ENCODE results near the gene MTA2.

Gene MTA2

GRCh38 chr11:62612366-62613290 lies 11.0 kb upstream of the MTA2 start, which contains the start of the genes EML3 and ROM1:
TSS of gene EML3 (minus strand) at chr11:62612775. CDS start at chr11:62612457, 318 bp downstream.
TSS of gene ROM1 (plus strand) at chr11:62613257. CDS start at chr11:62613282, 25 bp downstream.
- DNase-seq, result no peak

DNA sequence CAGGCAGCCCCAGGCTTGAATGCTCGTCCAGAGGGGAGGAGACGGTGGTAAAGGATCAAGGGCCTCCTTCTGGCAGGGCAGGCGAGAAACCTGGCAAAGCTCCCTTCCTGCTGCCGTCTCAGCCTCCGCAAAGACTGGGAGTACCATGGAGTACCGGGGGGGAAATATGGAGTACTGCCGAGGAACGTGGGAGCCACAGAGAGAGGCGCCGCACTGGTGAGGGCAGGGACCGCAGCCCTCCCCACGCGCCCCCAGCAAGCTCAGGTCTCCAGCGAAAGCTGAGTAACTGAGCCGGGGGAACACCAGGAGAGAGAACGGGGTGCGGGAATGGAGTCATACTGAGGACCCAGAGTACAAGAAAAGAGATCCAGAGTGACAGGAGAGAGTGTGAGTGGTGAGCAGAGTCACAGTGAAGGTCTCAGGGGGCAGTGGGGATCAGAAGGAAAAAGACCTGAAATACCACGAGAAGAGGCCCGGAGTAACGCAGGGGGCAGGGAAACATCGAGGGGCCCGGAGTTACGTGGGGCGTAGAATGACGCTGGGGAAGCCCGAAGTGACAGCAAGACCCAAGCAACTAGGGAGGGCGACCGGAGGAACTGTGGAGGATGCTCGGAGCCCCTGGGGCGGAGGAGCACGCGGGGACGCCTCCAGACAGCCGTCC lies 10.2 kb upstream of the MTA2 start:
- DNase-seq, result no peak

DNA sequence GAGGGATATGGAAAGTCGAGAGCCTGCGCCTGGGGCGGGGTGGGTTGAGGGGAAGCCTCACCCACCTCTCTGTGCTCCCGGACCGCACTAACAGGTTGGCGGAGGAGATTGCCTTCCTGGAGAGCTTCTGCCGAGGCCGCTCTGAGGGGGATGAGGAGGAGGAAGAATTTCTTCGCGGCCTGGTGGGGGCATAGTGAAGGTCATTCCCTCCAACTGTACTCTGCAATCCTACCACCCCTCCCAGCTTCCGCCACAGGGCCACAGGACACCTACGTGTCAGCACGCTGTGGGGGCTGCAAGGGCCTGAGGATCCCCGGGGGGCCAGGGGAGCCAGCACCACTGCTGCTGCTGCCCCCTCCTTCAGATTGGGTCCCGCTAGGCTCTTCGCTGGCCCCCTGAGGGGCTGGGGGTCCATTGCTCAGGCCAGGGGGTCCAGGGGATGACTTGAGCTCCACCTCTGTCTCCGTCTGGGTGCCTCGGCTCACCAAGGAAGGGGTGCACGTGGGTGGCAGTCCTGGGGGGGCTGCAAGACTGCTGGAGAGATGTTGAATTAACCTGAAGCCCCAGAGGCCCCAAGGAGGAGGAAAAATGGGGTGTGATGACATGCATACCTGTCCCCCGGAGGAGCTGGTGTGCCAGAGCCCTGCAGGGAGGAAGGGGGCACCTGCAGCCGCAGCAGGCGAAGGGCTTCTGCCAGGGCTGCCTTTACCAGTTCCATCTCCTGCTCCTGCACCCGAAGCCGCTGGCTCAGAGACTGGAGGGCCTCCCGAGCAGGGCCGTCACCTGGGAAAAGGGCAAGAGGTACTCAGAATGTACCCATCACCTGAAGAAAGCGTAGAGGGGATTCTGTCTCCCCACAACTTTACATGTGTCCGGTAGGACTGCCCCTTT lies 9.4 kb upstream of the MTA2 start:
- no peak for DNase-seq

DNA sequence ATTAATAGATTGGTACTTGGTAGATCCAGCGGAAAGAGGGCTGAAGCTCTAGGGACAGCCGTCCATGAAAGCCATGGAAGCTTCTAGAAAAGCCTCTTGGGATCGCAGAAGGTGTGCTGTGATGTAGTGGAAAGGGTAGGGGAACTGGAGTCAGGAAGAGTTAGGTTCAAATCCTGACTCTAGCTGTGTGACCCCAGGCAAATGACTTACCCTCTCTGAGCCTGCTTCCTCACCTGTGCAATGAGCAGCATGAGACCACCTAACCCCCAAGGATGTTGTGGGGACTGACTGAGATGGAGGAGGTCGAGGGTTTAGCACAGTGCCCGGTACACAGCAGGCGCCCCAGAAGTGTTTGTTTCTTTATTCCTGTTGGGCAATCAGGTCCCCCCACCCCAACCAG lies 8.7 kb upstream of the MTA2 start:
- DNase-seq, result no peak

GRCh38 chr11:62608776-62609175 lies 7.1 kb upstream of the MTA2 start:
- no peak for DNase-seq

- no peak for DNase-seq
These were observed 6.0 kb upstream of the MTA2 start for GRCh38 chr11:62607714-62608113.

DNA sequence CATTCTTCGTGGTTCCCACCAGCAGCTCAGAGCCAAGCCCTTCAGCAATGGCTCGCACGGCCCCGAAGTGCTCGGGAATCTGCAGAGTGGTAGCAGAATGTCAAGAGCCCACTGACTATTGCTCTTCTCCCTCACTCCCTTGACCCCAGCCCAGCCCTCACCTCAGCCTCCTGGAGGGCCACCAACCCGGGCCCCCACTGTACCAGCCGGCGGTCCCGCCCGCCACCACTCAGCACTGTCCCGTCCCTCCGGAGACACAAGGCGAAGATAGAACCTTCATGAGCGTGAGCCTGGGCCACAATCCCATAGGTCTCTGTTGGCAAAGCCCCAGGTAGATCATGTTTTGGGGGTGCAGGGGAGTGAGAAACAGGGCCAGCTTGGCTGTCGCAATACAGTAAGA lies 4.2 kb upstream of the MTA2 start:
- DNase-seq, result no peak

DNA sequence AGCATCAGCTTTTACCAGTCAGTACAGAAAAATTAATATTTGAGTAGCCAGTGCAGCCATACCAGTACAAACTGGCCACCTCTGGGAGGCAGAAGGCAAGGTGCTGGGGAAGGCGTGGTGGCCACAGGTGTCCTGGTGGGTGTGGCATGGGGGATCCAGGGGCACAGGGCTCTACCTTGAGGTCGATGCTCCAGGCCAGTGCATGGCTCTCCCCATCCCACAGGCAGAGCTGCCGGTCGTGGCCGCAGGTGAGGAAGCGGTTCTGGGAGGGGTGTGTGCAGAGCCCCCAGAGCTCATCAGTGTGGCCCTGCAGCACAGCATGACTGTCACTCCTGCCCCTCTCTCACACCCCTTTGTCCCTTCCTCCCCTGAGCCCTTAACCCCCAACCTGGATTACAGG lies 3.8 kb upstream of the MTA2 start:
- no peak for DNase-seq

- DNase-seq, result no peak
These were observed 2.9 kb upstream of the MTA2 start for GRCh38 chr11:62604460-62605120.

DNA sequence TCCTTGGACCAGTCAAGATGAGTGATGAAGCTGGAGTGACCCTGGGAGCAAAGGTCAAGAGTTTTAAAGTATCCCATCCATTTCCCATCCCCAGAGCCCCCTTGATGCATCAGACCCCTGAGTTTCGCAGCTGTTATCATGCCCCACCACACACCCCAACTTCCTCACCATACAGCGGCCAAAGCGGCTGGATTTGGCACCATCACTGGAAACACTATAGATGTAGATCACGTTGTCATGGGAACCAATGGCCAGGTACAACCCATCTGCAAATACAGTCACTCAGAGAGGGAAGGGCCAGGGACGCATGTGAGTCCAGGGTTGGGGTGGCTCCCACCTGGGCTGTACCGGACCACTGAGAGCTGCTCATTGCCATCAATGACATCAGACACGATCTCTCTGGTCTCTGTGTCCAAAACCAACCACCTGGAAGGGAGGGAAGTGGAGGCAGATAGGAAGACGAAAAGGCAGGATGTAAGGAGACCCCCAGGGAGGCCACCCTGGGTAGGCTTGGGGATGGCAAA lies 2.2 kb upstream of the MTA2 start:
- DNase-seq, result no peak

GRCh38 chr11:62603072-62603408 lies 1.4 kb upstream of the MTA2 start:
- DNase-seq, result no peak

- DNase-seq, result no peak
These were observed 741 bp upstream of the MTA2 start for GRCh38 chr11:62602141-62603071.

DNA sequence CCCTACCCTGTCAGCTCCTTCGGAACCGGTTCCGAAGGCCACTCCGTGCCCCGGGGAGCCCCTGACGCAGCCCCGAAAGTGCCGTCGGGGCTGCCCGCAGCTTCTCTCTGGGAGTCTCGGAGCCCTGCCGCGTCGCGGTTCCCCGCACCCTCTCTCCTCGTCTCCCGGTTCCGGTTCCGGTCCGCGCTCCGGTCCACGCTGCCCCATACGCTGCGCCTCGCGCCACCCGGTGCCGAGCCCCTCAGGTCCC lies 618 bp downstream of the MTA2 start:
- DNase-seq, result no peak

GRCh38 chr11:62600367-62601121 lies 1.1 kb downstream of the MTA2 start:
- DNase-seq, result no peak

DNA sequence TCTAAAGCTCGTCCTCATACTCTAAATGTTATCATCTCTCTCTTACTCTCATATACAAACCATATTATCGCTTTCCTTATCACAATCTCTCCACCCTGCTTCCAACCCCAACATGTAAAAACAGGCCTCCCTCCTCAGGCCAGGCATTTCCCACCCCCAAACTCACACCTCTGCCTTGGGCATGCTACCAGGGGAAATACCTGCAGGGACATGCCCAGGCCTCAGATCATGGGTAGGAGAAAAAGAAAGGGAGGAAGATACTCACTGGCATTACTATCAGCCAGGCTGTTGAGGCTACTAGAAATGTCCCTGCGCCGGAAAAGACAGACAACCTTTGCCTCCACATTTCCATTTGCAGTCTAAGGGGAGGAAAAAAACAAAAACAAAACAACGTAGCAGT lies 1.8 kb downstream of the MTA2 start:
- DNase-seq, result no peak

DNA sequence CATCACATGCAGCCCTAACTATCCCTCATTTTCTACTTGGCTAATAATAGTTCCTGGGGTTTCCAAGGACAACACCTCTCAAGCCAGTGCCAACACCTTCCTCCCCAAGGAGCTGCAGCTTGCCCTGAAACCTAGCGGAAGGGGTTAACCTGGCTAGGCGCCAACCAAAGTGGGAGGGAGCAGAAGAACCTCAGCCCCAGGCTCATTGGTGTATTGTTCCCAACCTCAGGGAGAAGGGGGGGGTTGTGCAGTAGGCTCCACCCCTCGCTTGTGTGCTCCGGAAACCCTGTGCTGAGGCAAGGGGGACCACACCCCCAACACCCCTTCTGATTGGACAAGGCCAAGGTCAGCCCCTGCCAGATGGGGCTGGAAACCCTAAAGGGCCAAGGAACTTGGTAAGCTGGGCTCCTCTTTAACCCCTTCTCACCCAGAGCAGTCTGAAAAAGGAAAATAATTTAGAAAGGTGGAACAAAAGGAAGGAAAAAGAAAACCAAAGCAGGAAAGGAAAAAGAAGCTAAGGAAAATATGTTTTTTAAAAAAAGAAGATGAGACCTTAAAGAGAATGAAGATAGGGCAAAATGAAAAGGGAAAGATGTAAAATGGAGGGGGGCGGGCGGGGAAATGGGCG lies 2.5 kb downstream of the MTA2 start:
- peak; percentile 97 for DNase-seq

DNA sequence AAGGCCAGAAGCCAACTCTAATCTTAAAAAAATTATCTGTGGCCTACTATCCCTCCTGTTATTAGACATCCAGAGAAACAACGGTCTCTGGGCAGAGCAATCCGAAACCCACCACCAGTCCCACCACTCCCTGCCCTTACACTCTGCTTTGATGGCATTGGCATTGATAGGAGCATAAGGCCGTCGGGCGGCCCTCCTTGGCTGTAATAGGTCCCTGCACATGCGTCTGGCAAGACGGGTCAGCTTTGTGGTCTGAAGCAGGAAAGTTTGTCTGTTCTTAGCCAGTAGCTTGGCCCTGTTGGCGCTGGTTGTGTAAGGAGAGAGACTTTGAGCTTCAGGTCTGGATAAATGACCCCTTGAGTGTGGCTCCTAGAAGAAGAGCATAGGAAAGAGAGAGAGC lies 6.5 kb downstream of the MTA2 start:
- no peak for DNase-seq

- no peak for DNase-seq
These were observed 8.1 kb downstream of the MTA2 start for GRCh38 chr11:62593434-62594044.

DNA sequence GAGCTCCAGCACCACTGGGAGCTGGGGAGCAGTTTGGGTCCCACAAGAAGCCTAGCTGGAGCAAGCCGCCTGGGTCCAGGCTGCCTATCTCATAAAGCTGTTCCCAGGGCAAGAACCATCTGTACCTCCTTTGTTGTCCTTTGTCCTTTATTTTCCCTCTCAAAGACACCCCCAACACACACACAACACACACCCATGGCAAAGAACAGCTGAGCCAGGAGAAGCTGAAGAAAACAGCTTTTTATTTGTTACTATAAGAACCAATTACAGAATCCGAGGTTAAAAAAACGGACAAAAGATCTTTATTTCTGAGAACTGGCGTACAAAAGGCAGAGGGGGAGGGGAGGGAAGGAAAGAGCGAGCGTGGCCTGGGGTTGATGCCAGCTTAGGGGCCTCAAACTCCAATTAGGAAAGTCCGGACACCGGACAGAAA lies 8.7 kb downstream of the MTA2 start:
- no peak for DNase-seq
